HG02943 (cell line): ENCODE measurements around the gene MIB1.
A peak's percentile ranks its signal among the peaks of the same experiment; 100 is the strongest.
"Not testable (repeated sequence)": the region's sequence is repeated elsewhere in the genome, so short reads cannot be mapped to it uniquely, and the experiment has no call there.

ENCODE experiments used
- ATAC-seq: cut with Tn5 transposase; IDR thresholded peaks from one replicate; pipeline ENCODE4 v1.9.1; 2021; ENCODE audit warnings: mild to moderate bottlenecking, low read depth, moderate library complexity; ENCODE audit not compliant: unreplicated experiment

MIB1 gene

GRCh38 chr18:21742315-21742687, 1.7 kb downstream of the MIB1 start:
- no peak for ATAC-seq

GRCh38 chr18:21743166-21743832, 2.7 kb downstream of the MIB1 start:
- ATAC-seq, result no peak

- ATAC-seq, result no peak
Observed at GRCh38 chr18:21745231-21745630, 4.6 kb downstream of the MIB1 start.

- no peak for ATAC-seq
Observed at GRCh38 chr18:21747268-21747667, 6.7 kb downstream of the MIB1 start.

- ATAC-seq, result no peak
Observed at GRCh38 chr18:21747764-21748693, 7.4 kb downstream of the MIB1 start.

- ATAC-seq, result no peak
Observed at GRCh38 chr18:21757833-21758232, 17.2 kb downstream of the MIB1 start.

GRCh38 chr18:21759836-21760235, 19.2 kb downstream of the MIB1 start:
- no peak for ATAC-seq

- ATAC-seq, result no peak
Observed at GRCh38 chr18:21760321-21760720, 19.7 kb downstream of the MIB1 start.

- no peak for ATAC-seq
Observed at GRCh38 chr18:21761471-21762115, 21.0 kb downstream of the MIB1 start.

GRCh38 chr18:21762181-21762772, 21.7 kb downstream of the MIB1 start:
- no peak for ATAC-seq

- no peak for ATAC-seq
Observed at GRCh38 chr18:21763846-21764646, 23.5 kb downstream of the MIB1 start.

- no peak for ATAC-seq
Observed at GRCh38 chr18:21769206-21769605, 28.6 kb downstream of the MIB1 start.

GRCh38 chr18:21774722-21775121, 34.1 kb downstream of the MIB1 start:
- no peak for ATAC-seq

GRCh38 chr18:21777814-21778213, 37.2 kb downstream of the MIB1 start:
- peak; percentile 52 for ATAC-seq

GRCh38 chr18:21786526-21786925, 45.9 kb downstream of the MIB1 start:
- ATAC-seq, result no peak

- ATAC-seq, result not testable (repeated sequence)
Observed at GRCh38 chr18:21796089-21796488, 55.5 kb downstream of the MIB1 start.

GRCh38 chr18:21798126-21798525, 57.5 kb downstream of the MIB1 start:
- no peak for ATAC-seq

GRCh38 chr18:21799721-21800120, 59.1 kb downstream of the MIB1 start:
- ATAC-seq, result no peak

- no peak for ATAC-seq
Observed at GRCh38 chr18:21803495-21803894, 62.9 kb downstream of the MIB1 start.

- ATAC-seq, result no peak
Observed at GRCh38 chr18:21805771-21806366, 65.3 kb downstream of the MIB1 start.
